Neutrophil (primary cell): Measurements from ENCODE around the gene STIM2.

Source experiments
- H3K27ac ChIP-seq: fragments of 200-600 bp; sonication (generic); 2 replicates; pipeline ENCODE4 v1.5.1; 2016; ENCODE audit warnings: mild to moderate bottlenecking, moderate library complexity
- H3K27me3 ChIP-seq: fragments of 200-600 bp; sonication (generic); 2 replicates; pipeline ENCODE4 v1.6.0; 2016; ENCODE audit warnings: mild to moderate bottlenecking
- H3K36me3 ChIP-seq: fragments of 200-600 bp; sonication (generic); 2 replicates; pipeline ENCODE4 v1.5.1; 2017
- H3K4me1 ChIP-seq, 2 experiments: fragments of 200-600 bp in 1 of 2; sonication (generic) in 1 of 2; 1 replicate in 1 of 2; 2 replicates in 1 of 2; pipeline versions ENCODE4 v1.5.1 to v1.6.1; 2013 to 2016; ENCODE audit warnings: low read depth in 1 of 2, low read length in 1 of 2, mild to moderate bottlenecking in 1 of 2, moderate library complexity in 1 of 2; ENCODE audit not compliant: control insufficient read depth in 1 of 2, insufficient read depth in 1 of 2
- H3K4me3 ChIP-seq, 2 experiments: fragments of 200-600 bp in 1 of 2; sonication (generic) in 1 of 2; 1 replicate in 1 of 2; 2 replicates in 1 of 2; pipeline ENCODE4 v1.5.1; 2013 to 2016; ENCODE audit warnings: low read depth in 1 of 2, low read length in 1 of 2, mild to moderate bottlenecking in 1 of 2, moderate library complexity in 1 of 2
- H3K9me3 ChIP-seq: fragments of 200-600 bp; sonication (generic); 2 replicates; pipeline ENCODE4 v1.5.1; 2016
- TF ChIP-seq, protein P1 (sequence below): fragments of 200-600 bp; sonication (generic); IDR thresholded peaks from 2 replicates; pipeline ENCODE4 v1.5.1; 2016; ENCODE audit warnings: antibody characterized with exemption

STIM2 gene

DNA sequence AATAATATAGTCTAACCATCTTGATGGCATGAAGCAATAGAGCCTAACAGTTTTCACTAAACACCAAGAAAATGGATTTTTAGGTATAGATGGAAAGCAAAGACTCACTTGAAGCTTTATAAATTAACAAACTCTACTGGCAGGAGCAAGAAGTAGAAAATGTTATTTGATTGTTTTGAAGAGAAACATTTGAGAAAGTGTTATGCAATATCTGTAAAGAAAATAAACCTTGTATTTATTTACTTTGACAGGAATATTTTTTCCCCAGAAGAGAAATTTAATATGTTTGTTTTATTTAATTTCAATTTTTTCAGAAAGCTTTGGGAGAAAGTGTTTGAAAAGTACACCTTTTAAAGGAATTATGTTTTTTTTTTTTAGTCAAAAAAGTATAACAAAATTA, 139.0 kb downstream of the STIM2 start:
- Histone ChIP-seq H3K9me3 (no peaks in the 10 kb centered on the region), H3K4me1 (no peaks in the 10 kb centered on the region), H3K27ac (no peak overlapping the region), H3K4me3 (no peak overlapping the region), H3K27me3 (no peaks in the 10 kb centered on the region), H3K36me3 (peaks cover 30% of the 10 kb centered on the region)
- TF ChIP-seq, protein P1, sequence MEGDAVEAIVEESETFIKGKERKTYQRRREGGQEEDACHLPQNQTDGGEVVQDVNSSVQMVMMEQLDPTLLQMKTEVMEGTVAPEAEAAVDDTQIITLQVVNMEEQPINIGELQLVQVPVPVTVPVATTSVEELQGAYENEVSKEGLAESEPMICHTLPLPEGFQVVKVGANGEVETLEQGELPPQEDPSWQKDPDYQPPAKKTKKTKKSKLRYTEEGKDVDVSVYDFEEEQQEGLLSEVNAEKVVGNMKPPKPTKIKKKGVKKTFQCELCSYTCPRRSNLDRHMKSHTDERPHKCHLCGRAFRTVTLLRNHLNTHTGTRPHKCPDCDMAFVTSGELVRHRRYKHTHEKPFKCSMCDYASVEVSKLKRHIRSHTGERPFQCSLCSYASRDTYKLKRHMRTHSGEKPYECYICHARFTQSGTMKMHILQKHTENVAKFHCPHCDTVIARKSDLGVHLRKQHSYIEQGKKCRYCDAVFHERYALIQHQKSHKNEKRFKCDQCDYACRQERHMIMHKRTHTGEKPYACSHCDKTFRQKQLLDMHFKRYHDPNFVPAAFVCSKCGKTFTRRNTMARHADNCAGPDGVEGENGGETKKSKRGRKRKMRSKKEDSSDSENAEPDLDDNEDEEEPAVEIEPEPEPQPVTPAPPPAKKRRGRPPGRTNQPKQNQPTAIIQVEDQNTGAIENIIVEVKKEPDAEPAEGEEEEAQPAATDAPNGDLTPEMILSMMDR, result no peak

DNA sequence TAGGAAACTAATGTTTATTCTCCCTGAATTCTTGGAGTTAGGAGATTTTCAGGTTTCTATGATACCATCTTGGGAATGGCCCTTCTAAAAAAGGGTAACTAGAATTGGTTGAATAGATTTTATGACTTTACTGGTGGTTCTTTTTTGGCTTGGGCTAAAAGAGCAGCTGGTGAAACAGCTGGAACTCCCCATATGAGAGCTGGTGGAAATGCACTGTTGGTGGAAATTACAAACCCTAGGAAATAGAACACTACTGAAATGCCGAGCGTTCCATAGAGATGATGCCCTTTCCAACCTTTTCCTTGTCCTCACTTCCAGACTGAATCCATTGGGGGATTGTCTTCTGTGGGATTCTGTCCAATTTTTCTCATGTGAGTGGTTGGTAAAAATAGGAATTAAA, 139.5 kb downstream of the STIM2 start:
- H3K9me3 ChIP-seq, result no peaks in the 10 kb centered on the region
- H3K27me3 ChIP-seq, result no peaks in the 10 kb centered on the region
- TF ChIP-seq, protein P1, result no peak
- no peaks in the 10 kb centered on the region for H3K4me1 ChIP-seq
- H3K36me3 ChIP-seq, result peaks cover 33% of the 10 kb centered on the region
- no peak overlapping the region for H3K27ac ChIP-seq
- no peak overlapping the region for H3K4me3 ChIP-seq

DNA sequence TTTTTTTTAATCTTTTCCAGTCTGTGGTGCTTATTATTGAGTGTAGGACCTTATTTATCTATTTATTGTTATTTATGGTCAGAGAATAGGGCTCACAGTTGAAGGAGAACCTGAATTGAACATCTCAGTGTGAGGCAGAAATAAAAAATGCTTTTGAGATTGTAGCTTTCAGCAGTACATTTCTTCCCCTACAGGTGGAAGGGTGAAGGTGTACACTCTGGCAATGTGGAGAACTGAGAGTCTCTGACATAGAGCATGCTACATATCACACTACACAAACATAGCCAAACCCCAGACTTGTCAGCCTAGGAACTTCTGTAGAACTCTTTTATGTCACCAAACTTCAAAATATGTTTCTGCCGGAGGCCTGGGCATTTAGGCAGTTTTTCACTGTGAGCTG, 140.2 kb downstream of the STIM2 start:
- TF ChIP-seq, protein P1, result no peak
- H3K4me1 ChIP-seq, result no peaks in the 10 kb centered on the region
- H3K27me3 ChIP-seq, result no peaks in the 10 kb centered on the region
- no peaks in the 10 kb centered on the region for H3K9me3 ChIP-seq
- no peak overlapping the region for H3K27ac ChIP-seq
- no peak overlapping the region for H3K4me3 ChIP-seq
- peaks cover 29% of the 10 kb centered on the region for H3K36me3 ChIP-seq

DNA sequence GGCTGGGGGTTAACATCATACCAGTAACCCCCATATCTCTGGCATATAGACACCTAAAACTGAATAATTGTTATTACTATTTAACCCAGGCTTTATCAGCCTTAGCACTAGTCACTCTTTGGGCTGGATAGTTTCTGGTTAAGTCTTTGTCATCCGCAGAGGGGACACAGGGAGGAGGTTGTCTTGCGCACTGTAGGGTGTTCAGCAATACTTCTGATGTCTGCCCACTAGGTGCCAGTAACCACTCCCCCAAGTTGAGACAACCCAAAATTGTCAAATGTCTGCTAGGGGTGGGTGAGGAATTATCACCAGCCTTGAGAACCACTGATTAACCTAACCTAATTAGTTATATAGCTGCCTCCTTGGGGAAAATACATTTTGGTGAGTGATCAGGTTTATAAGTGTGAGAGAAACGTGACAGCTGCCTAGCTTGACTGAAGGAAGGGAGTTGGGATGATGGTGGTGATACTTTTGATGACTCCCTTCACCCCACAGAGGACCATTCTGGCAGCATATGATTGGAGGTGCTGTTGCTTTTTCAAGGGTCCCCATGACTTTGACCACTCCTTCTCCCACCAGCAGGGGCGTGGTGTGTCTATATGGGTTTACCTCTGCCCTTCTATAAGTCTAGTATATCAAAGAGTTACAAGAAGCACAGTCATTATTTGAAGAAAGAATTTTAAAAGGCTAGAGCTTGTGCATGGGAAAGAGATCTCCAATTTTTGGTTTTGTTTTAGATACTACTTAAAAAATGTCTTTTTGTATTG, 140.9 kb downstream of the STIM2 start:
- Histone ChIP-seq H3K27me3 (no peaks in the 10 kb centered on the region), H3K4me3 (no peak overlapping the region), H3K9me3 (no peaks in the 10 kb centered on the region), H3K4me1 (no peaks in the 10 kb centered on the region), H3K36me3 (peaks cover 29% of the 10 kb centered on the region), H3K27ac (no peak overlapping the region)
- TF ChIP-seq, protein P1, result no peak

DNA sequence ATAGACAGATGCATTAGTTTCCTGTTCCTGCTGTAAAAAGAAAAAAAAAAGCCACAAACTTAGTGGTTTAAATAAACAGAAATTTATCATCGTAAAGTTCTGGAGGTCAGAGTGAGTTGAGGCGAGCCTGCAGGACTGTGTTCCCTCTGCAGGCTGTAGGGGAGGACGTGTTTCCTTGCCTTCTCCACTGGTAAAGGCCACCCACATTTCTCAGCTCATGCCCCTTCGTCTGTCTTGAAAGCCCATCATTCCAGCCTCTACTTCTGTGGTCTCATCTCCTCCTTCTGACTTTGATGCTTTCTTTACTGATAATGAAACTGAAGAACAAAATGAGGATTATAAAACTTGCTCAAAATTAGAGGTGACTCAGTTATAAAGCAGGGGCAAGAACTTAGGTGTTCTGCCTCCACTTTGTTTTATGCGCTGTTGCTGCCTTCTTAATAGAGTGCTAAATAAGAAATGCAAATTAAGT, 143.0 kb downstream of the STIM2 start:
- Histone ChIP-seq H3K9me3 (no peaks in the 10 kb centered on the region), H3K4me3 (no peak overlapping the region), H3K27ac (no peak overlapping the region), H3K36me3 (peaks cover 37% of the 10 kb centered on the region), H3K4me1 (no peaks in the 10 kb centered on the region), H3K27me3 (no peaks in the 10 kb centered on the region)
- TF ChIP-seq, protein P1, result no peak
